Stimulated activated CD4-positive, alpha-beta T cell treated with anti-CD3 and anti-CD28 coated beads, Interleukin-2, amount 100 ng/mL, for 4 hours (primary cell): ENCODE results near the gene ACTL7B.
"Not testable (repeated sequence)": the region's sequence is repeated elsewhere in the genome, so short reads cannot be mapped to it uniquely, and the experiment has no call there.

Experiments
- DNase-seq: peaks from one replicate; pipeline ENCODE4 v3.0.0-alpha.2; 2020; ENCODE audit warnings: low read depth

The ACTL7B gene

GRCh38 chr9:108844856-108845255, 10.9 kb downstream of the ACTL7B start:
- no peak for DNase-seq

- DNase-seq, result no peak
Observed at GRCh38 chr9:108844391-108844790, 11.4 kb downstream of the ACTL7B start.

- no peak for DNase-seq
Observed at GRCh38 chr9:108842610-108843295, 13.0 kb downstream of the ACTL7B start.

GRCh38 chr9:108839561-108839960, 16.2 kb downstream of the ACTL7B start:
- DNase-seq, result not testable (repeated sequence)

- no peak for DNase-seq
Observed at GRCh38 chr9:108838017-108838416, 17.8 kb downstream of the ACTL7B start.

- DNase-seq, result no peak
Observed at GRCh38 chr9:108837530-108837929, 18.3 kb downstream of the ACTL7B start.

GRCh38 chr9:108836781-108837180, 19.0 kb downstream of the ACTL7B start:
- DNase-seq, result no peak

GRCh38 chr9:108836319-108836718, 19.5 kb downstream of the ACTL7B start:
- no peak for DNase-seq

GRCh38 chr9:108835831-108836230, 20.0 kb downstream of the ACTL7B start:
- DNase-seq, result no peak

- DNase-seq, result no peak
Observed at GRCh38 chr9:108834959-108835665, 20.7 kb downstream of the ACTL7B start.

- no peak for DNase-seq
Observed at GRCh38 chr9:108832179-108832500, 23.6 kb downstream of the ACTL7B start.

- no peak for DNase-seq
Observed at GRCh38 chr9:108831496-108832178, 24.1 kb downstream of the ACTL7B start.

GRCh38 chr9:108830272-108830671, 25.5 kb downstream of the ACTL7B start:
- DNase-seq, result no peak

- no peak for DNase-seq
Observed at GRCh38 chr9:108823829-108824228, 32.0 kb downstream of the ACTL7B start.

GRCh38 chr9:108816037-108816436, 39.7 kb downstream of the ACTL7B start:
- DNase-seq, result no peak

GRCh38 chr9:108815156-108815555, 40.6 kb downstream of the ACTL7B start:
- no peak for DNase-seq

GRCh38 chr9:108813951-108814601, 41.7 kb downstream of the ACTL7B start:
- DNase-seq, result no peak

GRCh38 chr9:108812396-108813025, 43.3 kb downstream of the ACTL7B start:
- DNase-seq, result no peak

- no peak for DNase-seq
Observed at GRCh38 chr9:108811944-108812343, 43.8 kb downstream of the ACTL7B start.

- DNase-seq, result no peak
Observed at GRCh38 chr9:108809269-108809668, 46.5 kb downstream of the ACTL7B start.
